CD14-positive monocyte (primary cell): ENCODE measurements around the gene CHN2. TPM values are rescaled to one million over a fixed set of nuclear protein-coding genes. Genes with fewer than 3 reads are reported as not detected.

Source experiments
- DNase-seq, 3 donors: peaks; one replicate each; pipeline ENCODE4 v3.0.0-alpha.2; 2011 to 2022
- H2AFZ ChIP-seq: 2 replicates; pipeline ENCODE4 v1.6.0; 2012; ENCODE audit warnings: mild to moderate bottlenecking, low read depth, low read length, inconsistent platforms; ENCODE audit not compliant: insufficient read depth, poor library complexity, severe bottlenecking
- H3K27ac ChIP-seq, 2 donors: 1 replicate in 1 of 2; 2 replicates in 1 of 2; pipeline ENCODE4 v1.5.1; 2012 to 2013; ENCODE audit warnings: low read length in 2 of 2, control low read depth in 1 of 2, inconsistent platforms in 1 of 2, low read depth in 1 of 2, mild to moderate bottlenecking in 1 of 2
- H3K27me3 ChIP-seq, 2 donors: one replicate each; pipeline versions ENCODE4 v1.6.0 to v1.6.1; 2011 to 2013; ENCODE audit warnings: low read length in 2 of 2; ENCODE audit not compliant: control insufficient read depth in 2 of 2, insufficient read depth in 2 of 2
- H3K36me3 ChIP-seq, 2 donors: replicated peaks in 1 of 2; 1 replicate in 1 of 2; 2 replicates in 1 of 2; pipeline versions ENCODE4 v1.5.1 to v1.6.1; 2012 to 2013; ENCODE audit warnings: low read length in 2 of 2, control low read depth in 1 of 2, inconsistent platforms in 1 of 2, mild to moderate bottlenecking in 1 of 2; ENCODE audit not compliant: insufficient read depth in 2 of 2, control insufficient read depth in 1 of 2
- H3K4me1 ChIP-seq, 2 donors: 1 replicate in 1 of 2; 2 replicates in 1 of 2; pipeline versions ENCODE4 v1.5.1 to v1.6.1; 2012 to 2013; ENCODE audit warnings: low read length in 2 of 2, control low read depth in 1 of 2, inconsistent platforms in 1 of 2, mild to moderate bottlenecking in 1 of 2, moderate library complexity in 1 of 2; ENCODE audit not compliant: insufficient read depth in 2 of 2, control insufficient read depth in 1 of 2
- H3K4me2 ChIP-seq: replicated peaks from 2 replicates; pipeline ENCODE3; 2012; ENCODE audit warnings: low read length, moderate library complexity, mild to moderate bottlenecking; ENCODE audit not compliant: poor library complexity, severe bottlenecking; ENCODE audit errors: extremely low read depth
- H3K4me3 ChIP-seq, 3 experiments: fragments of 200-600 bp in 1 of 3; sonication (generic) in 1 of 3; replicated peaks in 1 of 3; 1 replicate in 2 of 3; 2 replicates in 1 of 3; pipeline ENCODE4 v1.5.1; 2011 to 2013; ENCODE audit warnings: low read length in 3 of 3, mild to moderate bottlenecking in 3 of 3, control low read depth in 2 of 3, low read depth in 2 of 3, inconsistent platforms in 1 of 3, moderate library complexity in 1 of 3
- H3K79me2 ChIP-seq: 2 replicates; pipeline ENCODE4 v1.6.0; 2012; ENCODE audit warnings: mild to moderate bottlenecking, control low read depth, inconsistent platforms, low read length, moderate library complexity; ENCODE audit not compliant: insufficient read depth
- H3K9ac ChIP-seq: 2 replicates; pipeline ENCODE4 v1.6.0; 2017; ENCODE audit warnings: low read length, mild to moderate bottlenecking; ENCODE audit not compliant: insufficient read depth, poor library complexity, severe bottlenecking
- H3K9me3 ChIP-seq, 2 donors: replicated peaks in 1 of 2; 1 replicate in 1 of 2; 2 replicates in 1 of 2; pipeline versions ENCODE4 v1.5.1 to v1.6.1; 2012 to 2013; ENCODE audit warnings: low read length in 2 of 2, control low read depth in 1 of 2; ENCODE audit not compliant: control insufficient read depth in 1 of 2, insufficient read depth in 1 of 2
- H4K20me1 ChIP-seq: 2 replicates; pipeline ENCODE4 v1.6.0; 2012; ENCODE audit warnings: mild to moderate bottlenecking, low read length, control low read depth, moderate library complexity; ENCODE audit not compliant: insufficient read depth
- H3K27ac Mint-ChIP-seq, 7 donors: one replicate each; pipeline ENCODE4 v1.8.0; 2020; ENCODE audit warnings: mild to moderate bottlenecking in 7 of 7, mixed read lengths in 7 of 7, moderate library complexity in 6 of 7, inconsistent platforms in 2 of 7
- H3K27me3 Mint-ChIP-seq, 3 donors: one replicate each; pipeline ENCODE4 v1.8.0; 2021 to 2022; ENCODE audit warnings: low read depth in 3 of 3, mild to moderate bottlenecking in 3 of 3, mixed read lengths in 3 of 3, moderate library complexity in 3 of 3, inconsistent platforms in 1 of 3
- H3K36me3 Mint-ChIP-seq, 2 donors: one replicate each; pipeline ENCODE4 v1.8.0; 2020; ENCODE audit warnings: mixed read lengths in 2 of 2, inconsistent platforms in 1 of 2, mild to moderate bottlenecking in 1 of 2
- H3K4me1 Mint-ChIP-seq: one replicate; pipeline ENCODE4 v1.8.0; 2020; ENCODE audit warnings: mild to moderate bottlenecking, mixed read lengths
- H3K4me3 Mint-ChIP-seq, 2 donors: one replicate each; pipeline ENCODE4 v1.8.0; 2020; ENCODE audit warnings: mild to moderate bottlenecking in 2 of 2, mixed read lengths in 2 of 2, moderate library complexity in 1 of 2
- H3K9me3 Mint-ChIP-seq, 7 donors: one replicate each; pipeline ENCODE4 v1.8.0; 2020 to 2022; ENCODE audit warnings: mixed read lengths in 7 of 7, mild to moderate bottlenecking in 6 of 7, moderate library complexity in 6 of 7, inconsistent platforms in 2 of 7
- CTCF ChIP-seq: fragments of 200-600 bp; IDR thresholded peaks from one replicate; pipeline ENCODE4 v1.8.0; 2022; ENCODE audit warnings: antibody characterized with exemption, mild to moderate bottlenecking
- WGBS: methylation state at CpG from one replicate; pipeline ENCODE4 v1.1.5; 2013; ENCODE audit warnings: missing lambda C conversion rate; ENCODE audit not compliant: insufficient coverage; 5-methylcytosine and 5-hydroxymethylcytosine counted together
- intact Hi-C, 2 donors: fragments of 100-400 bp; cut with micrococcal nuclease; formaldehyde crosslinking; loops; one replicate each; pipeline versions ENCODE4 v1.15.0 to v1.15.1; 2023
- polyA plus RNA-seq, 3 donors: library from polyadenylated mRNA; depleted of rRNA in 1 of 3; unstranded in 2 of 3; stranded (reverse) in 1 of 3; fragments of 300-500 nt in 2 of 3; fragments of >200 nt in 1 of 3; fragmentation: Illumina TruSeq in 2 of 3; gene quantifications; 1 replicate in 2 of 3; 2 replicates in 1 of 3; pipeline ENCODE4 v1.2.3, GENCODE V29; 2012 to 2021

CHN2 gene
- polyA plus RNA-seq, 3 donors, result 26.6 to 66.5 (median 44.8) TPM

- Histone ChIP-seq H3K9me3 (no peaks in the 10 kb centered on the region), H3K4me3 (no peak overlapping the region), H3K27me3 (no peaks in the 10 kb centered on the region), H3K36me3 (peaks cover 0 to 18% of the 10 kb centered on the region in 2 donors), H2AFZ (no peak overlapping the region), H4K20me1 (peaks cover 15% of the 10 kb centered on the region), H3K4me1 (no peaks in the 10 kb centered on the region), H3K79me2 (no peaks in the 10 kb centered on the region), H3K27ac (no peak overlapping the region), H3K9ac (no peak overlapping the region), H3K4me2 (no peak overlapping the region)
- Mint-ChIP-seq H3K27me3 (peaks cover 1 to 3% (median 2%) of the 10 kb centered on the region in 3 donors), H3K4me1 (no peaks in the 10 kb centered on the region), H3K27ac (no peak overlapping the region), H3K4me3 (no peak overlapping the region), H3K36me3 (peaks cover 19 to 39% of the 10 kb centered on the region in 2 donors), H3K9me3 (peaks cover 0 to 5% (median 0%) of the 10 kb centered on the region in 7 donors)
- intact Hi-C loops, result loop anchor here in 1 of 2 donors (5.0 kb wide), 1 partner anchor 486 kb away; no protein-coding TSS in a partner anchor
- DNase-seq, result no peak
- WGBS, result 100% methylated on average over 1 of the region's 3 CpGs
- no peak for TF ChIP-seq CTCF
Observed at GRCh38 chr7:29412912-29413311, 218.3 kb downstream of the CHN2 start.

GRCh38 chr7:29413626-29414136 is 219.1 kb downstream of the CHN2 start:
- peaks cover 2 to 3% (median 3%) of the 10 kb centered on the region in 3 donors for H3K27me3 Mint-ChIP-seq
- no peak for TF ChIP-seq CTCF
- no peak overlapping the region for H3K4me3 Mint-ChIP-seq
- H3K9me3 ChIP-seq, result no peaks in the 10 kb centered on the region
- WGBS, result 94% methylated on average over 8 of the region's 12 CpGs
- peaks cover 0 to 5% (median 0%) of the 10 kb centered on the region in 7 donors for H3K9me3 Mint-ChIP-seq
- peaks cover 19 to 42% of the 10 kb centered on the region in 2 donors for H3K36me3 Mint-ChIP-seq
- H3K36me3 ChIP-seq, result peaks cover 0 to 21% of the 10 kb centered on the region in 2 donors
- H3K4me1 Mint-ChIP-seq, result no peaks in the 10 kb centered on the region
- no peak overlapping the region for H3K27ac Mint-ChIP-seq
- no peak overlapping the region for H2AFZ ChIP-seq
- no peaks in the 10 kb centered on the region for H3K4me1 ChIP-seq
- intact Hi-C loops, result loop anchor here in 1 of 2 donors (5.0 kb wide), 1 partner anchor 486 kb away; no protein-coding TSS in a partner anchor
- no peaks in the 10 kb centered on the region for H3K27me3 ChIP-seq
- DNase-seq, result no peak
- H3K9ac ChIP-seq, result no peak overlapping the region
- no peak overlapping the region for H3K4me3 ChIP-seq
- peaks cover 12% of the 10 kb centered on the region for H4K20me1 ChIP-seq
- H3K79me2 ChIP-seq, result no peaks in the 10 kb centered on the region
- H3K4me2 ChIP-seq, result no peak overlapping the region
- H3K27ac ChIP-seq, result no peak overlapping the region
